IPS DF 6.9 (cell line): ENCODE data around the gene RNF144A.
"Not testable (repeated sequence)": the region's sequence is repeated elsewhere in the genome, so short reads cannot be mapped to it uniquely, and the experiment has no call there.

ENCODE experiments used
- DNase-seq: peaks from one replicate; pipeline ENCODE4 v3.0.0-alpha.2; 2013; ENCODE audit warnings: low read depth, low spot score
- H3K27ac ChIP-seq: one replicate; pipeline ENCODE4 v1.5.1; 2013; ENCODE audit warnings: low read length, control low read depth
- H3K27me3 ChIP-seq: 2 replicates; pipeline ENCODE4 v1.6.1; 2013; ENCODE audit warnings: mild to moderate bottlenecking, low read length; ENCODE audit not compliant: control insufficient read depth, insufficient read depth
- H3K36me3 ChIP-seq: 2 replicates; pipeline ENCODE4 v1.6.1; 2013; ENCODE audit warnings: low read length; ENCODE audit not compliant: control insufficient read depth, insufficient read depth
- H3K4me1 ChIP-seq: 2 replicates; pipeline ENCODE4 v1.6.1; 2013; ENCODE audit warnings: low read length; ENCODE audit not compliant: control insufficient read depth, insufficient read depth
- H3K4me3 ChIP-seq: 2 replicates; pipeline ENCODE4 v1.5.1; 2013; ENCODE audit warnings: mild to moderate bottlenecking, low read length
- H3K9me3 ChIP-seq: 2 replicates; pipeline ENCODE4 v1.6.1; 2013; ENCODE audit warnings: low read length, inconsistent platforms; ENCODE audit not compliant: control insufficient read depth, insufficient read depth
- WGBS: extraction: QIAGEN DNeasy Blood & Tissue Kit; methylation state at CpG from one replicate; pipeline ENCODE4 v1.1.7; 2013; ENCODE audit warnings: mixed read lengths, missing lambda C conversion rate; ENCODE audit not compliant: insufficient read length, insufficient coverage; 5-methylcytosine and 5-hydroxymethylcytosine counted together

The RNF144A gene

DNA sequence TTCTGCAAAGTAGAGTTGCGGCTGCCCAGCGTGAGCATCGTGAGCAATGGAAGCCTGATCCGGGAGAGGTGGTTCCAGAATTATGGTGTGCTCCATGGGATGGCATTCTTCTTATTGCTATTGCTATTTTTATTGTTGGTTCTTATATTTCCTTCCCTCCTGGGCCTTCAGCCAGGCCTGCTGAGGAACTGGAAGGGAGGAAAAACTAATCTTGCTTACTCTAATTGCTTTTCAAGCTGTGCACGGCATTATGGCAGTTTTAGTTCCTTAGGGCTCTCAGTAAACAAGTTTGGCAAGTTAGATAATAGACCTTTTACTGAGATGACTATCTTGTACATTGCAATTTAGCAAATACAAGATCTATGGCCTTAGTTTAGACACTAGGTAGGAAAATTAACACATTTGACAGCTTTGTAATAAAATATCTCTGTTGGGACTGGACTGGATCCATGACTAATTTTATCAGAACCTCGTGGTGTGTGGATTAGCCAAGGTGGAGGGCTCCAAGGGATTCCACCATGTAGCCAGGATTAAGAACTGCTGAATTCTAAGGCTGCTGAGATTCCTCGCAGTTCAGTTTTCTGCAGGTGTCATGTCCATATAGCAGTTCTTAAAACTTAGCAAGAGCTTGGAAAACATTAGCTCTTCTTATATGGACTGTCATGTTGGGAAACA is 33.6 kb upstream of the RNF144A start:
- Histone ChIP-seq H3K36me3 (no peaks in the 10 kb centered on the region), H3K4me1 (no peaks in the 10 kb centered on the region), H3K9me3 (no peaks in the 10 kb centered on the region), H3K27ac (no peak overlapping the region), H3K4me3 (no peak overlapping the region), H3K27me3 (no peaks in the 10 kb centered on the region)
- no peak for DNase-seq
- no CpG with 5 or more reads among the region's 7 CpGs for WGBS

DNA sequence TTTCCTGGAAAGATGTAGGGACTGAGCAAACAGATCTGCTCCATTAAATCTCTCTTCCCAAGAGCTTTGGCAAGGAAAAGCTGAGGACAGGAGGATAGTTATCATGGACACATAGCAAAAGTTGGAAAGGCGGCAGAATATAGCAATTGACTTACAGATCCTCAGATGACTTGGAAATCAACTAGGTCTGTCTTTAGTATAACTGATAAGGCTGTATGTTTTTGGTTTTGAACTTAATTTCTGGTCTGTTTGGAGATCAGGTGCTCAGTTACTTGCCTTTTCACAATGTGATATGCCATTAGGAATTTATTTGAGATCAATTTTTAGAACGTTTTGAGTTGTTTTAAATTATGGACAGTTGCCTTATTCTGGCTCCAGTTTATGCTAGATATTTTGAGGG is 31.7 kb upstream of the RNF144A start:
- H3K36me3 ChIP-seq: no peaks in the 10 kb centered on the region
- no peak for DNase-seq
- no peaks in the 10 kb centered on the region for H3K27me3 ChIP-seq
- H3K27ac ChIP-seq: no peak overlapping the region
- H3K4me1 ChIP-seq: no peaks in the 10 kb centered on the region
- no CpG with 5 or more reads among the region's 2 CpGs for WGBS
- no peaks in the 10 kb centered on the region for H3K9me3 ChIP-seq
- no peak overlapping the region for H3K4me3 ChIP-seq

DNA sequence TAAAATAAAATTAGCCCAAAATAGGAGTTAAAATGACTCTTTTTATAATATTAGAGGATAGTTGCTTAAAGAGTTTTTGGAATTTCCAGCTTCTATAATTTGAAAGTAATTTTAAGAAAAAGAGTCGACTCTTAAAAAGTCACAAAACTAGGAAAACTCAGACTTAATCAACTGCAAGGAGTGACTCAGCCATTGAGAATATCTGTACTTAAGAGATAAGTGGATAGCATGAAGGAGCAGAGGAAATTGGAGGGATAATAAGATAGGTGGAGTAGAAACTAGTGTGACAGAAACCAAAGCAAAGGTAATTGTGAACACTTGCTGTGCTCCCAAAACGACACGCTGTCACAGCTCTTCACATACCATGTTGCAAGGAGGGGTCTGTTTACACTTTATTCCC is 31.2 kb upstream of the RNF144A start:
- no peaks in the 10 kb centered on the region for H3K4me1 ChIP-seq
- no peak for DNase-seq
- WGBS: no CpG with 5 or more reads among the region's 3 CpGs
- H3K27me3 ChIP-seq: no peaks in the 10 kb centered on the region
- H3K4me3 ChIP-seq: no peak overlapping the region
- no peaks in the 10 kb centered on the region for H3K9me3 ChIP-seq
- no peak overlapping the region for H3K27ac ChIP-seq
- H3K36me3 ChIP-seq: no peaks in the 10 kb centered on the region

DNA sequence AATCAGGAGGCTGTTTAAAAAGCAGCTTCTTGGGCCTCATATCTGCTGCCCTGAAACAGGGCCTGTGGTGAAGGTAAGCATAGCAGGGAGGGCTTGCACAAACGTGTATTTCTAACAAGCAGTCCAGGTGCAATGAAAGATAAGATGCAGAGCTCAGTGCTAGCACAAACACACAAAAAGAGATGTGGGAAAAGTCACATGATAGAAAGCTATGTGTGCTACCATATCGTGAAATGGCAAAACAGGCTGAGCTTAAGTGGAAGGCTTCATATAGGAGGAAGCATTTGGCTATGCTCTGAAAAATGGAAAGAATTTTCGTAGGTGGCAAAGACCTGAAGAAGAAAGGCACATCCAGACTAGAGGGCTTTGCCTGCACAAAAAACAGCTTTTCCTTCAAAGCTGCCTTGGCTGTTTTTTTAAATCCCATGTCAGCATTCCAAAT is 29.4 kb upstream of the RNF144A start:
- H3K4me1 ChIP-seq: no peaks in the 10 kb centered on the region
- no peaks in the 10 kb centered on the region for H3K9me3 ChIP-seq
- no peak for DNase-seq
- H3K36me3 ChIP-seq: no peaks in the 10 kb centered on the region
- H3K4me3 ChIP-seq: no peak overlapping the region
- no peaks in the 10 kb centered on the region for H3K27me3 ChIP-seq
- no CpG with 5 or more reads among the region's 3 CpGs for WGBS
- H3K27ac ChIP-seq: no peak overlapping the region

DNA sequence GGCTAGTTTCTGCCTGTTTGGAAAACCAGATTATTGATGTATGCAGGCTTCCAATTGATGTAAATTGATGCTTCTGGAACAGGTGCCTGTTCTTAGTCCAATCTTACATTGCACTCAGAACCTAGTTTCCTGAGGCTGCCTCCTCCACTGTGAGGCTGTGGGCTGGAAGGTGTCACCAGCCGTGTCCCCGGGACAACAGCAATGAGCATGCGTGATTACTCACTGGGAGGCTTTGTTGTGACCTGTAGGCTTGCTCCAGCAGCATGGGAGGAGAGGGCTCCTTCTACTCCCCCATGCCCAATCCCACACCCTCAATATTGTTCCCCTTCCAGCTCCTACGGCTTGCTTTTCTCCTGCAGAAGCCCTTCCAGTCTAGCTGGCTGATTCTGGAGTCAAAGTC is 28.5 kb upstream of the RNF144A start:
- WGBS: no CpG with 5 or more reads among the region's 4 CpGs
- no peaks in the 10 kb centered on the region for H3K36me3 ChIP-seq
- no peaks in the 10 kb centered on the region for H3K27me3 ChIP-seq
- no peaks in the 10 kb centered on the region for H3K9me3 ChIP-seq
- H3K4me3 ChIP-seq: no peak overlapping the region
- no peak for DNase-seq
- H3K4me1 ChIP-seq: no peaks in the 10 kb centered on the region
- no peak overlapping the region for H3K27ac ChIP-seq

DNA sequence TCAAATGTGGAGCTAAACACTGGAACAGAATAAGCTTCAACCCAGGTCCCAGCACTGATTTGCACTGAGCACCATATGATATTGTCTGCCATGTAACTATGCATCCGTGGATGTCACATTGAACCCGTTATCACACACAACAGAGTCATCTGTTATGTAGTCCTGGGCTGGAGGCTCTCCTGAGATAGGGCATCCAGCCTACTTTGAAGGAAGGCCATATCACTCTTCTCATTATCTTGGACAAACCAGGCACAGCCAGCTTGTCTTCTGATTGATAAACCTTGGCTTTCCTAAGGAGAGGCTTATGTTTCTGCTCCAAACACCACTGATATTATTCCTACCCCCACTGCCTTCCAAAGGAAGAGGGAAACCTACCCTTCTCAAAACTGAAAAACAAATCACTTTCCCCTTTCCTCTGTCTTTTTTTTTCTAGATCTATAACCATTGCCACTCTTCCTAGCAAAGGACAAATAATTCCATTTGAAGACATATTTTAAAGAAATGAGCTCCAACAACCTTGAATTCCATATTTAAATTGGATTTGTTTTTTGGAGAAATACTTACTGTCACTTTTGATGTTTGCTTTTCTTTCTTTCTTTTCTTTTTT is 23.2 kb upstream of the RNF144A start:
- H3K27ac ChIP-seq: no peak overlapping the region
- no peaks in the 10 kb centered on the region for H3K36me3 ChIP-seq
- no peaks in the 10 kb centered on the region for H3K27me3 ChIP-seq
- WGBS: no CpG with 5 or more reads among the region's 2 CpGs
- no peaks in the 10 kb centered on the region for H3K9me3 ChIP-seq
- no peaks in the 10 kb centered on the region for H3K4me1 ChIP-seq
- DNase-seq: no peak
- H3K4me3 ChIP-seq: no peak overlapping the region

DNA sequence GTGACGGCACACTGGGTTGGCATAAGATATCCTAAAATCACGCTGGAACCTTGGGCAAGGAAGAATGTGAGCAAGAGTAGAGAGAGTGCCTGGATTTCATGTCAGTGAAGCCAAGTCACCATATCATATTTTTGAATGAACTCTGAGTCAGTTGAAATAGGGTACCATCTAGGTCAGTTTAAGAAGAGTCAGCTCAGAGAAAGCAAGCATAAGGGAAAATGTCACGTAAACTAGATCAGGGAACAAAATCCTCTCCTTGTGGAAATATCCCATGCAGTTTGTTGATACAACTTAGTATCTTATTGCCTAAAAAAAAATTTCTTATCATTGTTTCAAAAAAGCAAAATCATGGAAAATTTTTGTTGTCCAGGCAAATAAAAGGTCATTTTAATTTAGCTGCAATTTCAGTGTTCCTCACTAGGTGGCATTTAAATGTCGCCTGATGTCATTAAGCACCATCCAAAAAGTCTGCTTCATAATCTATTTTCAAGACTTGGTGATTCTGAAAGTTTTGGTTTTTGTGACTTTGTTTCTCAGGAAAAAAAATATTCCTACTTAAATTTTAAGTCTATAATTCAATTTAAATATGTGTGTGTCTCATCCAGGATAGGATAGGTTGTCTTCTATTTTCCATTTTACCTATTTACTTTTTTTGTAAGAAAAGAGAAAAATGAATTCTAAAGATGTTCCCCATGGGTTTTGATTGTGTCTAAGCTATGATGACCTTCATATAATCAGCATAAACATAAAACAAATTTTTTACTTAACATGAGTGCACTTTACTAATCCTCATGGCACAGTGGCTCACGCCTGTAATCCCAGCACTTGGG is 20.1 kb upstream of the RNF144A start:
- DNase-seq: no peak
- Histone ChIP-seq H3K4me1 (no peaks in the 10 kb centered on the region), H3K9me3 (no peaks in the 10 kb centered on the region), H3K27me3 (no peaks in the 10 kb centered on the region), H3K36me3 (no peaks in the 10 kb centered on the region), H3K27ac (no peak overlapping the region), H3K4me3 (no peak overlapping the region)
- WGBS: no CpG with 5 or more reads among the region's 5 CpGs

DNA sequence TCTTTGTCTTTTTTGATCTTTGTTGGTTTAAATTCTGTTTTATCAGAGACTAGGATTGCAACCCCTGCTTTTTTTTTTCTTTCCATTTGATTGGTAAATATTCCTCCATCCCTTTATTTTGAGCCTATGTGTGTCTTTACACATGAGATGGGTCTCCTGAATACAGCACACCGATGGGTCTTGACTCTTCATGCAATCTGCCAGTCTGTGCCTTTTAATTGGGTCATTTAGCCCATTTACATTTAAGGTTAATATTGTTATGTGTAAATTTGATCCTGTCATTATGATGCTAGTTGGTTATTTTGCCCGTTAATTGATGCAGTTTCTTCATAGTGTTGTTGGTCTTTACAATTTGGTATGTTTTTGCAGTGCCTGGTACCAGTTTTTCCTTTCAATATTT is 14.6 kb upstream of the RNF144A start:
- DNase-seq, H3K4me1 ChIP-seq, H3K27me3 ChIP-seq, H3K9me3 ChIP-seq, H3K4me3 ChIP-seq, H3K27ac ChIP-seq, H3K36me3 ChIP-seq: not testable (repeated sequence)
- WGBS: no CpG with 5 or more reads among the region's 2 CpGs

DNA sequence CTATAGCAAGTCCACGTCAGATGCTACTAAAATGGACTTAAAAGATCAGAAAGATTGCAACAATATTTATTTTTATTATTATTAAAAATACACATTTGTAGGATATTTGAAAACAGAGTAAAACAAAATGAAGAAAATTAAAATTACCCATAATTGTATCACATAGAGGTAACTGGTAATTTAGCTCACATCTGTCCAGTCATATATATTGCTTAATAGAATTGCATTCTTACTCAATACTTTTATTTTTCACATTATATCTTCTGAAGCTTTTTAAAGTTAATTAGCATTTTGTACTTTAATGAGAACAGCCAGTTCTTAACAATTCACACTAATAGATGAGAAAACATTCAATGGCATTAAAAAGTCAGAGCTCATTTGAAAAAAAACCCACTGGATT is 11.5 kb upstream of the RNF144A start:
- no CpG with 5 or more reads among the region's 1 CpG for WGBS
- Histone ChIP-seq H3K4me3 (no peak overlapping the region), H3K27me3 (no peaks in the 10 kb centered on the region), H3K27ac (no peak overlapping the region), H3K4me1 (no peaks in the 10 kb centered on the region), H3K9me3 (no peaks in the 10 kb centered on the region), H3K36me3 (no peaks in the 10 kb centered on the region)
- no peak for DNase-seq

DNA sequence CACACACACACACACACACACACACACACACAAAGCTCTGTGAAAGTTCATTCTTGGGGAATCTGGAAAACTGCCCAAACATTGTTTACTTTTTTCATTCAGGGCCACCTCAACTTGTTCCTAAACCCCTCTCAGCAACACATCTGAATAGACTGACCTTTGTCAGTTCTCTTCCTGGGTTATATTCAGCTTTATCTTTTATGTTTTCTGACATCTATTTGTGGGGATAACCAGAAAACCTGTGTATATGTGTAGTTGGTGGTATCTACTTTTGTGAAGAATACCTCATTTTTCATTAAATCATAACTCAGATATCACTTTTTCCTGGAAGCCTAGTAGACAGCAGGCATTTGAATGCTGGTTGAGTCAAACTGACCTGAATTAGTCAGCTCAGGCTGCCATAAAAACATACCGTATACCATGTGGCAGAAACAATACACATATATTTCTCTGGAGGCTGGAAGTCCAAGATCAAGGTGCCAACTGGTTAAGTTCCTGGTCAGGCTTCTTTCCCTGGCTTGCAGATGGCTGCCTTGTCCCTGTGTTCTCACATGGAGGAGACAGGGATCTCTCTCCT is 11.0 kb upstream of the RNF144A start:
- no peaks in the 10 kb centered on the region for H3K4me1 ChIP-seq
- no peak for DNase-seq
- WGBS: no CpG with 5 or more reads among the region's 1 CpG
- H3K27ac ChIP-seq: no peak overlapping the region
- no peak overlapping the region for H3K4me3 ChIP-seq
- H3K36me3 ChIP-seq: no peaks in the 10 kb centered on the region
- H3K9me3 ChIP-seq: no peaks in the 10 kb centered on the region
- H3K27me3 ChIP-seq: no peaks in the 10 kb centered on the region
